ENCODE measurements around the gene SYT2.
A peak's percentile ranks its signal among the peaks of the same experiment; 100 is the strongest.

Gene SYT2

DNA sequence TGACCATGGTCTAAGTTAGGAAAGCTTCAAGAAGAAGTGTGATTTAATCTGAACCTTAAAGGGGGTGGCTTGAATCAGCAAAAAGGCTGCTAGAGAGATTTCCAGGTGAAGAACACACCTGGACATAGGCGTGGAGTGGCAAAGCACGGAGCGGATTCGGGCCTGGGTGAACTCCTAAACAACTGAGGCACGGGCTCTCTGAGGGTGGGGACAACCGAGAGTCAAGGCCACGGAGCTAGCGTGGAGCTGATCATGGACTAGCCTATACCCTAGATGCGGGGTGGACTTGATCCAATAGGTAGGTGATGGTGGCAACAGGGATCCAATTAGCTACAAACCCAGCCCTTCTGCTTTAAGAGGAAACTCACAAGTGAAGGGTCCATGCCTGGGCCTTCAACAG lies 27.8 kb downstream of the SYT2 start:
- intact Hi-C loops (cut with DNase I), result no loop called here
- no peak for DNase-seq

DNA sequence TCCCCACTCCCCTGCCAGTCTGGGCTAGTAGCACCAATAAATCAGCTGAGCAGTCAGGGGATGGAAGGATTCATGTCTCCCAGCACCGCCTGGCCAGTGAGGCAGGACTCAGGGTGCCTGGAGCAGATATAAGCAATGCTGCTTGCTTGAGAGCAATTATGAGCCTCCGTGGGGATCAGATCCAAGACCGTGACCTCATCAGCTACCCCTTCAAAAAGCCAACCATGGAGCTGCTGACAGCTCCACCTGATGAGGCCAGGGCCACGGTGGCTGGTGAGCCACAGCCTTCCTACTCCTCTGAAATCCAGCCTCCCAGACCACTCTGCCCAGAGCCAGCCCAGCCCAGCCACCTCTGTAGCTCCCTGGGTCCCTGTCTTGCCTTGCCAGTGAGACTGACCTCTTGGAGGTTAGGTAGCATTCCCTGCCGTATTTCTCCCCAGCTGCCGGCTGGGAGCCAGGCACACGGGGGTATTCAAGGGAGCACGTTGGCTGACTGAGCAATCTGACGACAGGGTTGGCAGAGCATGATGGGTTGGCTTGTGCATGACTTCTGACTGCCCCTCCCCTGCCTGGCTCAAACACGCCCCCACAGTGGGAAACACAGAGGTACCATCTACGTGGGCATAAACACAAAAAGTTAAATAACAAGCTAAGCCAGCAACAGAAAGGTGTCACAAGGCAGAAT lies 28.4 kb downstream of the SYT2 start:
- no peak for DNase-seq
- intact Hi-C loops (cut with DNase I), result no loop called here

DNA sequence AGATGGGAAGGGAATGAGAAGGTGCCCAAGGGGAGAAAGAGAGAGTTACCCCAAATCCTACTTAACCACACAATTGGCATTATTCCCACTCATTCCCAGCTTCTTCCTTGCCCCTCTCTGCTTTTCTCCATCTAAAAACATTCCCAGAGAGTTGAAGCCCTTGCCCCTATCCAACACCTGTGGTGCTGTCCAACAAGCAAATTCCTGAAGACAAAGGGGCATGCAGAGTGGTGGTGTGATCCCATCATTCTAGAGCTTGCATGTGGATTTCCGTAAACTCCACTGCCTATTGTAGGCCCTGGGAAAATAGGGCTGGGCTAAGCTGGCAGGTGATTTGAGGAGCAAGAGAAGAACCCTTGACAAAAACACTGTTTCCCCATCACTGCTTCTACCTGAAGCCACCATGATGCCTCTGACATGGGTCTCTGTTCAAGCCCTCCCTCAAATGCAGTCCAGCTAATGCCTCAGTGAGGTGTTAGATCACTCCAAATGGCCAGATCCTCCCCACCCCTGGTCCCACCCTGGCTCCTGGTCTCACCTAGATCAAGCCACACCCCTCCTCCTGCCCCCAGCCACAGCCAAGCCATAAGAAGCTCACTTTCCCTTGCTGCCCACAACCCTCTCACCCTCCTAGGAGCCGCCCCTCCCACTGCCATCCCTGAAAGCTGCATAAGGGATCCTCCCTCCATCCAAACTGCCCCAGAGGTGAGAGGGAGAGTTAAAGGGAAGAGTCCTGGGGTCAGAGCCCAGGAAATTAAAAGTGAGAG lies 29.5 kb downstream of the SYT2 start:
- intact Hi-C loops (cut with DNase I), result no loop called here
- DNase-seq, result no peak

DNA sequence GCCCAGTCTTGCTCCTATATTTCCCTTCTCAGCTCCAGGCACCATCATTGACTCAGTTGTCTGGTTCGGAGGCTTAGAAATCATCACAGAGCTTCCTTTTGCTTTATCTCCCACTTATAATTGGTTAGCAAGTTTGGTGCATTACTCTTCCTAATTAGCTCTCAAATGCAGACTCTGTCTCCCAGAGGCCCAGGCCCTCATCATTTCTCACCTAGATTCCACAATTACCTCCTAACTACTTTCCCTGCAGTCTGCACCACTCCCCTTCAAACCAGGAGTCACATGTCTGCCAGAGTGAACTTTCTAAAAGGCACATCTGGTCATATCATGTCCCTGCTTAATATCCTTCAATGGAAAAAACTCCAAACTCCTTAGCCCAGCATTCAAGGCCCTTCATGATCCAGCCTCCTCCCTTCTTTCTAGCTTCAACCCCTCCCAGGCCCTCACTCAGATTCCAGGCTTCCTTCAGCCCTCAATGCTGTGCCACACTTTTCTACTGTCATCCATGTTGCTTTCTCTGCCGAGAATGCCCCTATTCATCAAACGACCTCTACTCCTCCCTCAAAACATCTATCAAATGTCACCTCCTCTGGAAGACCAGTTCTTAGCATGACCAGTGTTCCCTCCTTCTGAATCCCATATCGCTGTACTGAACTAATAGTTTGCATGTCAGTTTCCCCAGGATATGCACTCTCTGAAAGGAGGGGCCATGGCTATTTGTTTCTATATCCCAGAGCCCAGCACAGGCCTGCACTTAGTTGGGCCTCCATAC lies 30.7 kb downstream of the SYT2 start:
- no peak for DNase-seq
- intact Hi-C loops (cut with DNase I), result no loop called here

DNA sequence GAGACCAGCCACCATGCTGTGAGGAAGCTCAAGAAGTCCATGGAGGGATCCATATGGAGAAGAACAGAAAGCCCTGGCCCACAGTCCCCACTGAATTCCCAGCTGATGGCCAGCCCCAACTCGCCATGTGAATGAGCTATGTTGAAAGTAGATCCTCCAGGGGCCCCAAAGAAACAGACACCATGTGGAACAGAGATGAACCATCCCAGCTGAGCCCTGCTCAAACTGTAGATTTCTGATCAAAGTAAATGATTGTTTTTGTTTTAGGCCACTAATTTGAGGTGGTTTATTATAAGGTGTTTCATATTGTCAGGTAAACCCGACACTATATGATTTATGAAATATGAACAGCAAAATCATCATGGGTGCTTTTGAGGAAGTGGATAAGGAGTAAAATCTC lies 32.8 kb downstream of the SYT2 start:
- intact Hi-C loops (cut with DNase I), result no loop called here
- DNase-seq, result no peak

DNA sequence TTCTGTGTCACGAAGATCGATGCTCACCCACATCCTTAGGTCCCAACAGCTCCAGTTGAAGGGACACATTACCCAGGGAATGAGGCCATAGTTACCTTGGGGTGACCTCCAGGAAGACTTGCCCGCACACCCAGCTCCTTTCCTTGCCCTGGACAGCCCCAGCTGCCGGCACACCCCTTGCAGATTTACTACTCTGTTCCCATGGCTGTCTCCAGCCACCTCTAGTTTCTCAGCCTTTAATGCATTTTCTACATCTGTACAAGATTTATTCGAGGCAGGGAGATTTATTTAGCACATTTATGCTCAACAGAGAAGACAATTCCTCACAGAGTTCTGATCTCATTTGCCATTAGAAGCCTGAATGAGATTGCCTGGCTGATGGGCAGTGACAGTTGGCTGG lies 36.7 kb downstream of the SYT2 start:
- intact Hi-C loops (cut with DNase I), result no loop called here
- no peak for DNase-seq

DNA sequence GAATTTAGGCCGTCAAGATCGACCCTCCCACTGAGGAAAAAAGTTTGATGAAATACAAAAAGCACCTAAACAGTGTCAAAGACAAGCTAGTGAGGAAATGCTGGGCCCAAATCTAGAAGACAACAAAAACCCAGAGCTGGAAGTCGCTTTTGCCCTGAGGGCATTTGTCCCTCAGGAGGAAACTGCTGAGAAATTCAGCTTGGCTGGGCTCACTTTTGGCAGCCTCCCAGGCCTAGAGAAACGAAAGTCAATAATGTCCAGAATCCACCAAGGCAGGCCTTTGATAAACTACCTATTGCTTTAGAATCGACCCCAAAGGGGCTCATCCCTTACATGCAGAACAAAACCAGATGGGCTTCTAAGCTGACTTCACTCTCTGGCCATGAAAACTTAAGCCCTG lies 38.9 kb downstream of the SYT2 start:
- intact Hi-C loops (cut with DNase I), result no loop called here
- DNase-seq, result no peak

DNA sequence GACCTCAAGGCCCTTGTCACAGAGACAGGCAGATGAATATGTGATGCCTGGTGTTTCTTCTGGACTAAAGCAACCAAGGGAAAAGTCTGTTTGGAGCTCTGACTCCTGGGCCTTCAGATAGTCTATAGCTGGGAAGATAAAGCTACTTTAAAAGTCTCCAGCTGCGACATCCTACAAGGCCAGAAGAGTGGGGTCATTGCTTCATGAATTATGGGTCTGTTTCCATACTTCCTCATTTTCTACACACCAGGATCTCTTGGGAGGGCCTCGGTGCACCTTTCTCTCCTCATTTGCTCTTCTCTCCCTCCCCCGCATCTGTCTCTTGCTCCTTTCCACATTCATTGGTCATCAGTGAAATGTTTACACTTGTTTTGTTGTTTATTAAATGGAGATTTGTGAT lies 44.8 kb downstream of the SYT2 start:
- intact Hi-C loops (cut with DNase I), result no loop called here
- no peak for DNase-seq

DNA sequence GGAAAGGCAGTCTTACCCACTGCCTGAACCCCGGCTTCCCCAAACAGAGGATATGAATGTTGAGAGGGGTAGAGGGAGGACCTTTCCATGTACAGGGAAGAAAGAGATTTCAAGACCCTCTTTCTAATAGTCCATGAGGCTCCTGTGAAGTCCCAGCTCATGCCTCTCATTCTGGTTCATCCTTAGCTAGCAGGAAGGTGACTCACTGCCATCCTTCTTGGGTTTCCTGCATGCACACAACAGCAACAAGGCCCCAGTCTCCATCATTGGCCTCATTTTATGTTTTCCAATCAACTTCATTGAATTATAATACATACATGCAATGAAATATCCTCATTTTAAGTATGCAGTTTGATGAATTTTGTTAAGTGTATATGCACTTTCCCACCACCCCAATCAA lies 46.2 kb downstream of the SYT2 start:
- no peak for DNase-seq
- intact Hi-C loops (cut with DNase I), result no loop called here

DNA sequence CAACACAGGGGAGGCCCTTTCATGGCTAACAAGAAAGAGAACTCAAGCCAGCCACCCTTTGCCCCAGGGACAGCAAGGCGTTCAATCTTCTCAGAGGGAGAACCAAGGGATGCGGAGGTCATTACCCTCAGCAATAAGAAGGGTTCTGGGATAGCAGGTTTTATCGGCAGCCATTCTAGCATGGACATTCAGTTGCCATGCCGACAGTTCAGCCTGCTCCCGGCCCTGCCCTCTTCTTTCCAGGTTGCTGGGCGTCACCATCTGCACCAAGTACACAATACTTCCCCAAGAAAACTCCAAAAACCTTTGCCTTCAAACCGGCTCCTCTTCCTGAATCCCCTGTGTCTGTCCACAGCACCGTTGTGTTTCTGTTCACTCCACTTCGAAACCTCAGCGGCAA lies 47.1 kb downstream of the SYT2 start:
- intact Hi-C loops (cut with DNase I), result no loop called here
- no peak for DNase-seq

DNA sequence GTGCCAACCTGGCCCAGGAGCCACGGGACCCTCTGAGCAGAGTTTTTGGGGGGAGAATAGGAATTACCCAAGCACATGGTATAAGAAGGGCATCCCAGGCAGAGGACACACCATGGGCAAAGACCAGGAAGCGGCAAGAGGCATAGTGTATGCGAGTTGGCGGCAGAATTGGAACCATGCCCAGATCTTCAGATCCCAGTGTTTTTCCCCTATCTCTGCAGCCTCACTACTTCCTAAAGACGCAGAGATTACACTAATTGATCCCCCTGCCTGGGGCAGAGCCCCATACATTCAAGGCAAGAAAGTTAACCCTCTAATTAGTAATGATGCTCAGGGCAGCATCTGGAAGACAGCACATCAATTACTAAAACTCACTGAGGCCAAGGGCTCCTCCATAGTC lies 48.2 kb downstream of the SYT2 start:
- intact Hi-C loops (cut with DNase I), result no loop called here
- peak in 11 of 42 donors; percentile 17 to 54 (median 36) for DNase-seq

DNA sequence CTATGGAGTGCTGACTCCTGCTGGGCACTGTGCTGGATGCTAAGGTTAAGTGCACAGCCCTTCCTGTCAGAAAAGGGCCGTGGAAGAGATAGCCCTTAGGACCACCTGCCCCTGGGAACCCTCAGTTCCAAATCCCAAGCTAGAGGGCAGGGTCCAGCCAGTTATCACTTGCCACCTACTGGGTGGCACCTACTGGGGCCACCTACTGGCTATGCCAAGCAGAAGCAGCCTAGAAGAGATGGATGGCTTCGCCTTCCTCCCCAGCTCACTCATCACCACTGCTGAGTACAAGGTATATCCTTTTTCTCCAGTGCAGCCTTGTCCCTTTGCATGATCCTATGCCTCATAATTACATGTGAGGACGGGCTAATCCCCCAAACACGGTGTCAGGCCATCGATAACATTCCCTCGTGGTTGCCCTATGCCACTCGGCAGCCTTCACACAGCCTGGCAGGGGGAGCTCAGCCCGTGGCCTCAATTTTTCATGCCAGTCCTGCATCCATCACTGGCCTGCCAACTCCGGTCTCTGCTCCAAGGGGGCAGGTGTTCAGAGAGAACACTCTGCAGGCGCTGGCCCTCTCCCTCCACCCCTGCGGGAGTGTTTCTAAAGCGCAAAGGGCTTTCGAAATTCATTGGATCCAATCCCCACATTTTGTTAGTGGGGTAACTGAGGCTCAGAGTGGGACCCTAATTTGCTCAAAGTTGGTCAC lies 49.0 kb downstream of the SYT2 start:
- peak in 3 of 42 donors; percentile 26 to 43 (median 27) for DNase-seq
- intact Hi-C loops (cut with DNase I), result no loop called here

DNA sequence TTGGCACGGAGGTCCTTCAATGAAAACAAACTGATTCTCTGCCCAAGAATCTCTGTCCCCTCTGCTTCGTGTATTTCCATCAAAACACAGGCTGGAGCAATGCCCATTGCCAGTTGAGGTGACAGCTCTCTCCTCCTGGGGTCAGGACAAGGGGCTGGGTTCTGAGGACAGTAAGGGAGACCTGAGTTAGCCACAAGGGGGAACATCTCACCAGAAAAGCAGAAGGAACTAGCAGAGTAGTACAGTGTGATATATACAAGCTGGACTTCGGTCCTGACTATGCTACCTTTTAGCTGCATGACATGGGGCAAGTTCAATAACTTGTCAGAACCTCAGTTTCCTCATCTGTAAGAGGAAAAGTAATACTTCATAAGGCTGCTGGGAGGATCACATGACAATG lies 50.3 kb downstream of the SYT2 start:
- intact Hi-C loops (cut with DNase I), result no loop called here
- DNase-seq, result no peak

DNA sequence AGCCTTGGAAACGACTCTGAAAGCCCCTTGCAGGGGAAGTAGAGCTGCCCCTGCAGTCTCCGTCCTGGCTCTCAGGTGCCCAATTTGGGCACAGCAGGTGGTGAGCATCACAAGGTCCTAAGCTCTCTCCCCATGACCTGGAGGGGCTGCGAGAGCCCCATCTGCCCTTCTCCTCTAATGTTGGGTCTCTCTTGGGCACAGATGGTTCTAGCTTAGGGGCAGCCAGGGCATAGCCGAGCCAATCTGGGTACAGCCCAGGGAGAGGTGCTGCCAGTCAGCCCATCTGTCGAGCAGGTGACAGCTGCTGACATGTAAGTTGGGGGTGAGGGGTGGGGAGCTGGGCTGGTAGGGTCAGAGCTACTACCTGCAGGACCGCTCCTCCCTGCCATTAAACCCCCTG lies 50.7 kb downstream of the SYT2 start:
- intact Hi-C loops (cut with DNase I), result no loop called here
- no peak for DNase-seq

DNA sequence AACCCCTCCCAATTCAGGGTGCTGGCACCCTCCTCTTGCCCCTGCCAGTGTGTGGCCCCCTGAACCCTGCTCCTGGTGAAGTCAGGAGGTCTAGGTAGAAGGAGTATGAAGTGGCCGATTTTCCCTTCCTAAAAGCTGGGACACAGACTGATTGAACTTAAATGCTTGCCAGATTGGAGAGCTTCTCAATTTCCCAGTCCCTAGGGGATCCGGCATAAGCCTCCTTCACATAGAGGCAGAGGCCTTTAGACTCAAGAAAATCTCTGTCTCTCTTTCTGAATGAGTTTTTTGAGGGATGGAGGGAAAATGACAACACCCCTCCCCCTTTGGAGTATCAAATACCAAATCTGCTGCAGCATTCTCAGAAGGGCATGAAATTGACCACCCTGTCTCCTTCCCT lies 51.5 kb downstream of the SYT2 start:
- DNase-seq, result no peak
- intact Hi-C loops (cut with DNase I), result no loop called here

DNA sequence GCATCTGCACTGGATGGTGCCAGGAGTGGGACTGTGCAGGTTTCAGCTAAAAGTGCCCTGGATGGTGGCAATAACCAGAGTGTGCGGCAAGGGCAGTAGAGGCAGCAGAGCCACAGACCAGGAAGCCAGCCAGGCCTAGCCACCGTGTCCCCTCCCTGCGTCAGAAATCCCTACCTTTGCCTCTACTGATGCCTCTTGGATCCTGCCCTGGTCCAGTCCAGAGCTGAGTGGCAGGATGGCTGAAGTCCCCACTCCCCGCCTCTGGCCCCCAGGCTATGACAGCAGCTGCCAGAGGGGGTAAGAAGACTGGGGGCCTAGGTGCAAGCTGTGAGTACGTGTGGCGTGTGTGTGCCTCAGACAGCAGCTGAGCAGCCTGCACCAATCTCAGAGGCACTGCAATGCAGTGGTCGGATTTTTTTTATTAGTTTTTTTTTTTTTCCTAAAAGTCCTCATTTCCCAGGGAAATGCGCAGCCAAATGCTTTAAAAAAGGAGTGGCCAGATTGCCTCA lies 51.9 kb downstream of the SYT2 start:
- no peak for DNase-seq
- intact Hi-C loops (cut with DNase I), result no loop called here

DNA sequence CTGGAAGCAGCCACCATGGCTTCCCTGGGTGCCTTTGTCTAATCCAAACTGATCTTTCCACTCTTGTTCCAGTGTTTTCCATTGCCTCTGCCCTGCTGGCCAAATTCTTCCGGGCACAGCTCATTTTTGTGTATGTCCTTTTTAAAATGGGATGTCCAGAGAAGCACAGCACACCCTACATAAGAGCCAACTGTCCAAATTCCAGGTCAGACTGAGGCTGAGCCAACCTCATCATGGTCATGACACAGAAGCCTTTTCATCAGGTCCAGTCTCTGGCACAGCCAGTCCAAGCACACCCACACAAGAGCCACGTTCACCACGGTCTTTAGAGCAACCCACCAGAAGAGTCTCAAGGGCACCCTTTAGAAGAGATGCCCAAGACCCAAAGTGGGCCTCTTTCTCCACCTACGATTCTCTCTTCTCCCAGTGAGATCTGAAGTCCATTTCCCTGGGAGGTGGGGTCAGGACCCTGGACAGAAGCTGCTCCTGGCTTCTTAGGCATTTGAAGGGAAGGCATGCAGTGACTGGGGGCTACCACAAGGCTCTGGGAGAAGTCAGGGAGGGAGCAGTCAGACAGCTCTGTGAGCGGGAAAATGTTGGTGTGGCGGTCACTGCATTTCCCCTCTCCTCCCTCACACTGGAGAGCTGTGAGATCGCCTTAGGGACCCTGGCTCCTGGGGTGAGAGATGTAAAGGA lies 53.2 kb downstream of the SYT2 start:
- intact Hi-C loops (cut with DNase I), result no loop called here
- DNase-seq, result no peak

DNA sequence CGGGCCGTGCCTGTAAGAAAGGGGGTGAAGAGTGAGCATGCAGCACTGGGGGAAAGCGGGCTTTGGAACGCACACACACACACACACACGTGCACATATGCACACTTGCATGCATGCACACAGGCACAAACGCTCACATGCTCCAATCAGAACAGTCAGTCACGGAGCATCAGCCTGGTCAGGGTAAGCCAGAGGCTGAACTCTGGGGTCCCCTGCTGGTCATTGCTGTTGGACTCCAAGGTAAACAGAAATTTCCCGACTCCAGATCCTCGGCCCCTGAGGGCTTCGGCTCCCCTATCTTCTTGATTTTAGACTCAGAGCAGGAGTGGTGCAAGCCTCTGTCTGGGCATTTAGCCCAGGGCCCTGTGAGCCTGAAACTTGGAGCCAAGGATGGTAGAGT lies 54.2 kb downstream of the SYT2 start:
- DNase-seq, result no peak
- intact Hi-C loops (cut with DNase I), result no loop called here

DNA sequence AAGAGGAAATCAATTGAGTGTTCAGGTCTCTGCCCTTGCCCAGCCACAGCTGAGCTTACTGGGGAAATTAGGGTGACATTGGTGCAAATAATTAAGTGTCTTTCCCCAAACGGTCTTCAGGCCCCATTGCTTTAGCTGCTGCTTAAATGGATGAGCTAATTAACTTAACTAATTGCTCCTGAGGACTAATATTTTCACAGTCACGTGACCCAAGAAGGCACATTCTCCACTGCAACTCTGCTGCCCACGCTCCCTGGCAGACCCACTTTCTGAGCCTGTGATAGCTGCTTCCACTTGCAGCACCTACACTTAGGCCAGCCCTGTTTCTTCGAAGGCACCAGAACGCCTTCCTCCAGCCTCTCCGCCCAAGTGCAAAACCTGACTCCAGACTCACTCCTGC lies 56.2 kb downstream of the SYT2 start:
- intact Hi-C loops (cut with DNase I), result no loop called here
- DNase-seq, result no peak

Data from head of caudate nucleus (tissue), 42 donors.